Heart right ventricle (tissue), 16 donors: ENCODE measurements around the gene ZNF75A. TPM values are rescaled to one million over a fixed set of nuclear protein-coding genes. Genes with fewer than 3 reads are reported as not detected.
A peak's percentile ranks its signal among the peaks of the same experiment; 100 is the strongest.

ENCODE experiments used
- ATAC-seq, 8 donors: fragments of 200-7000 bp; cut with Tn5 transposase; one replicate each; pipeline ENCODE4 v1.9.1; 2020; ENCODE audit warnings: mild to moderate bottlenecking in 8 of 8, moderate library complexity in 8 of 8, moderate number of reproducible peaks in 1 of 8
- DNase-seq, 2 donors: peaks; one replicate each; pipeline ENCODE4 v3.0.0-alpha.2; 2020
- H3K27ac ChIP-seq, 10 donors: fragments of 200-600 bp; sonication (generic) in 2 of 10; one replicate each; pipeline versions ENCODE4 v1.5.0 to v1.8.0; 2020 to 2022; ENCODE audit warnings: mild to moderate bottlenecking in 3 of 10
- H3K27me3 ChIP-seq, 7 donors: fragments of 200-600 bp; one replicate each; pipeline ENCODE4 v1.8.0; 2021 to 2022; ENCODE audit warnings: mild to moderate bottlenecking in 2 of 7
- H3K36me3 ChIP-seq, 9 donors: fragments of 200-600 bp; sonication (generic) in 1 of 9; one replicate each; pipeline versions ENCODE4 v1.5.0 to v1.8.0; 2020 to 2022; ENCODE audit warnings: mild to moderate bottlenecking in 2 of 9
- H3K4me1 ChIP-seq, 9 donors: fragments of 200-600 bp; sonication (generic) in 1 of 9; one replicate each; pipeline versions ENCODE4 v1.5.0 to v1.8.0; 2020 to 2022; ENCODE audit warnings: mild to moderate bottlenecking in 4 of 9
- H3K4me3 ChIP-seq, 10 donors: fragments of 200-600 bp; sonication (generic) in 2 of 10; one replicate each; pipeline versions ENCODE4 v1.5.0 to v1.8.0; 2020 to 2022; ENCODE audit warnings: mild to moderate bottlenecking in 7 of 10, moderate library complexity in 2 of 10
- H3K9me3 ChIP-seq, 11 donors: fragments of 200-600 bp in 10 of 11; sonication (generic) in 2 of 11; one replicate each; pipeline versions ENCODE4 v1.5.0 to v1.8.0; 2013 to 2022; ENCODE audit warnings: mild to moderate bottlenecking in 2 of 11, control low read depth in 1 of 11, moderate library complexity in 1 of 11
- CTCF ChIP-seq, 9 donors: fragments of 200-600 bp; sonication (generic) in 2 of 9; IDR thresholded peaks; one replicate each; pipeline versions ENCODE4 v1.5.0 to v1.8.0; 2021 to 2022; ENCODE audit warnings: antibody characterized with exemption in 9 of 9, mild to moderate bottlenecking in 5 of 9, moderate library complexity in 1 of 9
- WGBS, 2 donors: extraction: QIAGEN DNeasy Blood & Tissue Kit; methylation state at CpG; one replicate each; pipeline ENCODE4 v1.1.7; 2013; ENCODE audit warnings: inconsistent platforms in 1 of 2; 5-methylcytosine and 5-hydroxymethylcytosine counted together
- intact Hi-C, 10 donors: fragments of 100-400 bp; cut with DNase I; formaldehyde crosslinking; loops; one replicate each; pipeline versions ENCODE4 v1.11.1 to v1.14.2; 2022
- long read RNA-seq, 3 donors: library from polyadenylated mRNA; unstranded; transcript quantifications; one replicate each; pipeline ENCODE4 v2.0.0, GENCODE V29; 2020 to 2021
- polyA plus RNA-seq, 2 donors: library from polyadenylated mRNA; stranded (reverse); fragments of 200-250 nt; gene quantifications; one replicate each; pipeline ENCODE4 v1.2.3, GENCODE V29; 2013
- total RNA-seq, 10 donors: library from RNA; stranded (reverse); fragmentation: NEBNext Ultra II Directional in 3 of 10; extraction: Animal tissue kit (Norgen Biotek cat#: 25700) in 3 of 10; gene quantifications; one replicate each; pipeline versions ENCODE4 v1.2.1 to v1.2.4, GENCODE V29; 2021 to 2023
- donor health status: Arrhythmogenic right ventricular cardiomyopathy.
- donor health status: ischemic (EF 13 %, LVEDD 7.1; RV severe dilation, severe dysfunction).
- donor health status: healthy with polysubstance abuse.
- donor health status: DM: no; HTN: yes; CAD: no.
- donor health status: DM: no; HTN: no; CAD: no.
- donor health status: ischemic (EF 25% LVEDD 6.9; RV normal size, moderate dysfunction).
- donor health status: ischemic (EF 25% LVEDD 5.7; RV mildly dilated, moderate dysfunction).
- donor health status: healthy.
- donor health status: DM: yes; HTN: yes; CAD: no.
- donor health status: Ischemic cardiomyopathy.
- donor health status: ischemic (EF 35%, LVEDD 5.7; RV mildly dilated, moderate dysfunction).
- donor health status: nonischemic (EF 11% LVEDD 7.7; RV severe dilation, severe dysfunction).
- donor health status: DM: yes; HTN: yes; CAD: no.
- donor health status: PGD.
- donor health status: ischemic (EF 29% LVEDD 5.4; RV normal size, mild dysfunction).
- donor health status: nonischemic (EF 23%, LVEDD 6.1; RV moderate dilation, normal function).

The ZNF75A gene
- total RNA-seq (10 to 100 TPM; 15.2 to 25.5 (median 21.6) TPM), polyA plus RNA-seq (10 to 100 TPM in 1 of 2 donors, 1 to 10 TPM in 1; 9.1 to 33.9 TPM)
- long read RNA-seq, donor 1, partial matches to known transcripts, result 6 of 44 reads
- long read RNA-seq, donor 1, other reads (novel, unspliced or antisense), result 32 of 44 reads
- long read RNA-seq, donor 2, partial matches to known transcripts, result 3 of 31 reads
- long read RNA-seq, donor 2, other reads (novel, unspliced or antisense), result 24 of 31 reads
- long read RNA-seq, donor 3, partial matches to known transcripts, result 13 of 50 reads
- long read RNA-seq, donor 3, other reads (novel, unspliced or antisense), result 28 of 50 reads

- 0 to 1% methylated on average over 101 to 103 of the region's 103 CpGs for WGBS, 2 donors
- intact Hi-C loops, result loop anchor here in 7 of 10 donors (1.0 to 10.0 kb wide), 10 partner anchors 22 to 199 kb away; partner anchors contain the start of genes ZNF174 (in 3 of the 7), ZSCAN32 (in 3 of the 7), CLUAP1 (in 2 of the 7) and ZNF263 (in 2 of the 7)
- peaks cover 0 to 74% (median 35%) of the 10 kb centered on the region in 9 donors for H3K36me3 ChIP-seq
- H3K4me1 ChIP-seq, result peaks cover 0 to 27% (median 17%) of the 10 kb centered on the region in 9 donors
- peak in 4 of 9 donors; percentile 15 to 46 (median 34) for TF ChIP-seq CTCF (IDR thresholded peaks at IDR 0.05)
- peak; percentile 98 to 100 (median 99) for ATAC-seq
- peaks cover 0 to 91% (median 31%) of the 10 kb centered on the region in 11 donors for H3K9me3 ChIP-seq
- peak within 1 kb of the TSS; percentile 82 to 98 (median 93) for H3K27ac ChIP-seq
- no peaks in the 10 kb centered on the region for H3K27me3 ChIP-seq
- DNase-seq, result peak; percentile 86 to 89
- H3K4me3 ChIP-seq, result peak within 1 kb of the TSS; percentile 49 to 89 (median 69)
Measured at GRCh38 chr16:3305109-3306068, at the start of gene ZNF75A, which contains the start of gene TIGD7. Gene ZNF75A, plus strand, starts transcription at chr16:3305497. Its CDS starts 2,932 bp downstream, at chr16:3308429. Gene TIGD7, minus strand, starts transcription at chr16:3305430. Its CDS starts 4,816 bp downstream, at chr16:3300614.

- peak within 1 kb of the TSS in 2 of 10 donors; percentile 12 to 52 for H3K4me3 ChIP-seq
- H3K4me1 ChIP-seq, result peaks cover 0 to 43% (median 0%) of the 10 kb centered on the region in 9 donors
- DNase-seq, result no peak
- 77 to 81% methylated on average over 14 of the region's 14 CpGs for WGBS, 2 donors
- intact Hi-C loops, result no loop called here
- no peaks in the 10 kb centered on the region for H3K9me3 ChIP-seq
- peaks cover 0 to 28% (median 0%) of the 10 kb centered on the region in 7 donors for H3K27me3 ChIP-seq
- peak within 1 kb of the TSS in 2 of 10 donors; percentile 58 to 89 for H3K27ac ChIP-seq
- TF ChIP-seq CTCF (IDR thresholded peaks at IDR 0.05), result no peak
- H3K36me3 ChIP-seq, result no peaks in the 10 kb centered on the region
- peak in 5 of 8 donors; percentile 18 to 61 (median 51) for ATAC-seq
Measured at GRCh38 chr16:3256146-3256865, 49.0 kb upstream of the ZNF75A start, which contains the start of gene MEFV. Gene MEFV, minus strand, starts transcription at chr16:3256633. Its CDS starts 46 bp downstream, at chr16:3256587.

- peaks cover 0 to 28% (median 0%) of the 10 kb centered on the region in 7 donors for H3K27me3 ChIP-seq
- intact Hi-C loops, result no loop called here
- no peak for DNase-seq
- WGBS, 2 donors, result 77 to 79% methylated on average over 9 of the region's 9 CpGs
- H3K4me1 ChIP-seq, result peaks cover 0 to 43% (median 0%) of the 10 kb centered on the region in 9 donors
- H3K9me3 ChIP-seq, result no peaks in the 10 kb centered on the region
- ATAC-seq, result peak in 2 of 8 donors; percentile 7 to 14
- H3K27ac ChIP-seq, result peak overlapping the region in 2 of 10 donors; percentile 58 to 89
- H3K4me3 ChIP-seq, result peak overlapping the region in 1 of 10 donors; percentile 52
- no peak for TF ChIP-seq CTCF (IDR thresholded peaks at IDR 0.05)
- H3K36me3 ChIP-seq, result no peaks in the 10 kb centered on the region
Measured at GRCh38 chr16:3256866-3257465, 48.3 kb upstream of the ZNF75A start.
